Mucosa of rectum (tissue), 2 donors: Measurements from ENCODE around the gene MYO7B.

ENCODE experiments used
- H3K27ac ChIP-seq, 2 donors: one replicate each; pipeline ENCODE4 v1.7.0; 2013; ENCODE audit warnings: inconsistent platforms in 2 of 2, low read depth in 2 of 2, low read length in 2 of 2
- H3K27me3 ChIP-seq, 2 donors: one replicate each; pipeline ENCODE4 v1.7.0; 2013; ENCODE audit warnings: low read length in 2 of 2; ENCODE audit not compliant: control insufficient read depth in 2 of 2, insufficient read depth in 2 of 2
- H3K36me3 ChIP-seq, 2 donors: one replicate each; pipeline ENCODE4 v1.7.0; 2013; ENCODE audit warnings: low read length in 2 of 2; ENCODE audit not compliant: control insufficient read depth in 2 of 2, insufficient read depth in 2 of 2
- H3K4me1 ChIP-seq, 2 donors: one replicate each; pipeline ENCODE4 v1.7.0; 2013; ENCODE audit warnings: low read length in 2 of 2, mild to moderate bottlenecking in 1 of 2; ENCODE audit not compliant: control insufficient read depth in 2 of 2, insufficient read depth in 2 of 2
- H3K4me3 ChIP-seq, 2 donors: one replicate each; pipeline ENCODE4 v1.7.0; 2013; ENCODE audit warnings: low read length in 2 of 2
- H3K9ac ChIP-seq, 2 donors: one replicate each; pipeline ENCODE4 v1.7.0; 2013; ENCODE audit warnings: low read length in 2 of 2, low read depth in 1 of 2, mild to moderate bottlenecking in 1 of 2
- H3K9me3 ChIP-seq, 2 donors: one replicate each; pipeline ENCODE4 v1.7.0; 2013; ENCODE audit warnings: low read length in 2 of 2; ENCODE audit not compliant: control insufficient read depth in 2 of 2
- donor health status: healthy.
- donor health status: Normal muscosa, but diverticular disease.

Gene MYO7B

DNA sequence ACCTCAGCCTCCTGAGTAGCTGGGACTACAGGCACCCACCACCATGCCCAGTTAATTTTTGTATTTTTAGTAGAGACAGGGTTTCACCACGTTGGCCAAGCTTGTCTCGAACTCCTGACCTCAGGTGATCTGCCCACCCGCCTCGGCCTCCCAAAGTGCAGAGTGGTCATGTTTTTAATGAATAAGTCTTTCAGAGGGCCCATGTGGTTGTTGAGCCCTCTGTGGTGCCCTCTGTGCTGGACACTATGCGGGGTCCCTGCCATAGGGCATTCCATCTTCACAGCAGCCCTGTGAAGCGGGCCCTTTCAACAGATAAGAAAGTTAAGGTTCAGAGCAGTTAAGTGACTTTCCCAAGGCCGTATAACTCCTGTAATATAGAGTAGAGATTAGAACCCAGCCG lies 25.9 kb downstream of the MYO7B start:
- Histone ChIP-seq H3K27ac (no peak overlapping the region), H3K4me3 (no peak overlapping the region), H3K36me3 (peaks cover 27% of the 10 kb centered on the region in 2 donors)

DNA sequence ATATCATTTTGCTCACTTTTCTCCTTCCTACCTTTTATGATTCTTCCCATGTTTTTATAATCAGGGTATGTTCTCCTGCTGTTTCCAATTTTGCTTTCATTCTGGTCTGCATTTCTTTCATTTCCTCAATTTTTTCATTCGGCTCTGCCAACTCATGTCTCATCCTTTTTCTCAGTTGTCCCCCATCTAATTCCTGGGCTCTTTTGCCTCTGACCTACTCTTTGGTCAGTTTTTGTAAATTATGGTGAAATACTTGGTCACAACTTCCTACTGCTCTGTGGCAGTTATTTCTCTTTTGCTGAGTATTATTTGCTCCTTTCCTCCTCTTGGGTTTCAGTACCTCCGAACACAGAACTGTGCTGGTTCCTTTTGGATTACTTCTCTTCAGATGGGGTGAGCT lies 27.5 kb downstream of the MYO7B start:
- Histone ChIP-seq H3K9me3 (no peaks in the 10 kb centered on the region), H3K27ac (no peak overlapping the region), H3K27me3 (no peaks in the 10 kb centered on the region), H3K36me3 (peaks cover 36 to 42% of the 10 kb centered on the region in 2 donors), H3K4me1 (peaks cover 0 to 13% of the 10 kb centered on the region in 2 donors), H3K4me3 (peak overlapping the region in 1 of 2 donors; percentile 11), H3K9ac (no peak overlapping the region)

More for the DNA sequence above, 25.9 kb downstream of the MYO7B start:
- H3K9me3 ChIP-seq: no peaks in the 10 kb centered on the region
- no peak overlapping the region for H3K9ac ChIP-seq
- H3K4me1 ChIP-seq: peaks cover 0 to 13% of the 10 kb centered on the region in 2 donors
- H3K27me3 ChIP-seq: no peaks in the 10 kb centered on the region

GRCh38 chr2:127563458-127564428 lies 28.3 kb downstream of the MYO7B start:
- Histone ChIP-seq H3K4me3 (peak overlapping the region in 1 of 2 donors; percentile 11), H3K9me3 (no peaks in the 10 kb centered on the region), H3K36me3 (peaks cover 39 to 45% of the 10 kb centered on the region in 2 donors), H3K4me1 (peaks cover 0 to 13% of the 10 kb centered on the region in 2 donors), H3K27ac (no peak overlapping the region), H3K27me3 (no peaks in the 10 kb centered on the region), H3K9ac (no peak overlapping the region)

- Histone ChIP-seq H3K27ac (no peak overlapping the region), H3K4me3 (no peak overlapping the region), H3K4me1 (peaks cover 0 to 13% of the 10 kb centered on the region in 2 donors), H3K9ac (no peak overlapping the region), H3K9me3 (no peaks in the 10 kb centered on the region), H3K36me3 (peaks cover 44 to 47% of the 10 kb centered on the region in 2 donors), H3K27me3 (no peaks in the 10 kb centered on the region)
Observed at GRCh38 chr2:127564429-127565260, 29.2 kb downstream of the MYO7B start.

- Histone ChIP-seq H3K27ac (no peak overlapping the region), H3K9ac (no peak overlapping the region), H3K27me3 (no peaks in the 10 kb centered on the region), H3K36me3 (peaks cover 42 to 50% of the 10 kb centered on the region in 2 donors), H3K4me3 (no peak overlapping the region), H3K4me1 (peaks cover 0 to 13% of the 10 kb centered on the region in 2 donors), H3K9me3 (no peaks in the 10 kb centered on the region)
Observed at GRCh38 chr2:127565261-127566138, 30.0 kb downstream of the MYO7B start.

- H3K4me1 ChIP-seq: peaks cover 0 to 13% of the 10 kb centered on the region in 2 donors
- no peak overlapping the region for H3K9ac ChIP-seq
- H3K4me3 ChIP-seq: no peak overlapping the region
- no peaks in the 10 kb centered on the region for H3K9me3 ChIP-seq
- H3K27me3 ChIP-seq: no peaks in the 10 kb centered on the region
- H3K36me3 ChIP-seq: peaks cover 41 to 50% of the 10 kb centered on the region in 2 donors
- no peak overlapping the region for H3K27ac ChIP-seq
Observed at GRCh38 chr2:127566139-127566417, 30.6 kb downstream of the MYO7B start.

DNA sequence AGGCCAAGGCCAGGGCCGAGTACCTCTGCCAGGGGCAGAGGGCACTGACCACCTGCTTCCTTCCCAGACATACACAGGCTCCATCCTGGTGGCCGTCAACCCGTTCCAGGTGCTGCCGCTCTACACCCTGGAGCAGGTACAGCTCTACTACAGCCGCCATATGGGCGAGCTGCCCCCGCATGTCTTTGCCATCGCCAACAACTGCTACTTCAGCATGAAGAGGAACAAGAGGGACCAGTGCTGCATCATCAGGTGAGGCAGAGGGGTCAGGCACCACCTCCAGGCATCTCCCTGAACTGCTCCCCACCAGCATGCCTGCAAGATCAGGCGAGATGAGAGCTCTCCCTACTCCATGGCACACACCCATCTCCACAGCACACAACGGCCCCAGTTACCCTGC lies 31.1 kb downstream of the MYO7B start:
- H3K36me3 ChIP-seq: peaks cover 41 to 50% of the 10 kb centered on the region in 2 donors
- no peak overlapping the region for H3K9ac ChIP-seq
- no peaks in the 10 kb centered on the region for H3K27me3 ChIP-seq
- peaks cover 0 to 10% of the 10 kb centered on the region in 2 donors for H3K4me1 ChIP-seq
- no peak overlapping the region for H3K27ac ChIP-seq
- H3K4me3 ChIP-seq: no peak overlapping the region
- H3K9me3 ChIP-seq: no peaks in the 10 kb centered on the region

DNA sequence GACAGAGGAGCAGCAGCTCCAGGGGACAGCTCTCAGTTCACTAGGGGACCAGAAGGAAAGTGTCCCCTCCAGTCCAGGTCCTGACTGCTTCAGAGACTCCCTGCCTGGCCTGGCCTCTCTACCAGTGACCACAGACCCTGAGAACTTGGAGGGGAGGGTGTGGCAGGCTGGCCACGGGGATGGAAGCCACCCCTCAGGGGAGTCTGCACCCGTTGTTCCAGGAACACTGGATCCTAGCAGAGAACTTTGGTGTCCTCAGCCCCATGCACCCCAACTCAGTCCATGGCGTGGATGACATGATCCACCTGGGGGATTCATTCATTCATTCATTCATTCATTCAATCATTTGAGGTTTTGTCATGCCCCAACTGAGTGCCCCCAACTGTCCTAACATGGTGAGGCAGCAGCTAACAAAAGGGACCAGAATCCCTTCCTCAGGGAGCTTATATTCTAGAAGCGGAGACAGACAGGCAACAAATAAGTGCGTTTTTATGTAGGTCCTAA lies 31.9 kb downstream of the MYO7B start:
- H3K27ac ChIP-seq: no peak overlapping the region
- peaks cover 41 to 50% of the 10 kb centered on the region in 2 donors for H3K36me3 ChIP-seq
- H3K9ac ChIP-seq: no peak overlapping the region
- no peak overlapping the region for H3K4me3 ChIP-seq
- H3K27me3 ChIP-seq: no peaks in the 10 kb centered on the region
- H3K9me3 ChIP-seq: no peaks in the 10 kb centered on the region
- H3K4me1 ChIP-seq: peaks cover 0 to 7% of the 10 kb centered on the region in 2 donors

DNA sequence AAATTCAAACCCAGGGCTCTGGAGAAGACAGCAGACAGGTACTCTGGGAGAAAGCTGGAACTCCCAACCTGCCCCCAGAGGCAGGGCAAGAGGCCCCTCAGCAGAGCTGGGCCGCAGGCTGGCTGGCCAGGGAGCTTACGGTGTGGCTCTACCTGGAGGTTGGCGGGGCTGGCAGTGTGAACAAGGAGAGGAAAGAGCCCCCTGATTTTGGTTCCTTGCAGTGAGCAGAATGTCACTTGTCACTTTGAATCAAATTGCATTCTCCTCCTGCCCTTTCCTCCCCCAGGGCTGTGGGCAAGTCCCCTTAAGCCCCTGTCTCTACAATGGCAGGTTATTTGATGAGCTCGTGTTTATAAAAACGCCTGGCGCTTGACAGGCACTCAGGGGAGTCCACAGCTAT lies 32.6 kb downstream of the MYO7B start:
- H3K4me3 ChIP-seq: no peak overlapping the region
- H3K9ac ChIP-seq: no peak overlapping the region
- H3K9me3 ChIP-seq: no peaks in the 10 kb centered on the region
- no peak overlapping the region for H3K27ac ChIP-seq
- H3K4me1 ChIP-seq: peaks cover 0 to 6% of the 10 kb centered on the region in 2 donors
- H3K36me3 ChIP-seq: peaks cover 40 to 50% of the 10 kb centered on the region in 2 donors
- H3K27me3 ChIP-seq: no peaks in the 10 kb centered on the region
